ENCODE measurements around the gene ADCY9.
"Not testable (repeated sequence)": the region's sequence is repeated elsewhere in the genome, so short reads cannot be mapped to it uniquely, and the experiment has no call there.

ADCY9 gene

DNA sequence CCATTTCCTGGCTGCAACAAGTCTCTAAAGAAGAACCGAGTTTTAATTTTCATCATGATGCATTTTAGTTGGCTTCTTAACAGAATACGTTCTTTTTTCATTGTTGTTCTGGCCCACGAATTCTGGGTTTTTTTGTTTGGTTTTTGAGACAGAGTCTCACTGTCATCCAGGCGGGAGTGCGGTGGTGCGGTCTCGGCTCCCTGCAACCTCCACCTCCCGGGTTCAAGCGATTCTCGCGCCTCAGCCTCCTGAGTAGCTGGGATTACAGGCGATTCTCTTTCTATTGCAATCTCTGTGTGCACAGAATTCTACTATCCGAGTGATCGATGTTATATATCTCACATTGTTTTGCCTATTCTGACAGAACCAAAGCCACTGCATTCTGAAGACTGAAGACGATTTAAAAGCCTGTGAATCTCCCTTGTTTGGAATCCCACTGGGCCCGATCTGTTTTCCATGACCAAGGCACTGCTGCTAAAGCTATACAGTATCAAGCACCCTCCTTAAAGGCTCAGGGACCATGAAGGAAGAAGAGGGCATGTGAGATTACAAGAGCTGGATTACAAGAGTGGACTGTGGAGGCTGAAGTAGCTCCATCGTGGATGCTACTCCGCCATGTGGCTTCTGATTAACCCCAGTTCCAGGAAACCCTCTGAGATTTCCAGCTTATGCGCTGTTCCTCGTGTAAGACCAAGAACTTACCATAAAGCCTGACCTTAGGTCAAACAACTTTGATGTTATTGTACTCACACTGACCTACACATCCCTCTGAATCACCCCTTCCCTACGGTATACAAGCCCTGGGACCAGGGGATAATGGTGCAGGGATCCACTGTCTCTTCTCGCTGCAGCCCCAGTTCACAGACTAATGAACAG is 44.3 kb downstream of the ADCY9 start:
- in situ Hi-C loops (cut with HindIII; ENCODE audit: low sequenced_read_pairs) = no loop called here

DNA sequence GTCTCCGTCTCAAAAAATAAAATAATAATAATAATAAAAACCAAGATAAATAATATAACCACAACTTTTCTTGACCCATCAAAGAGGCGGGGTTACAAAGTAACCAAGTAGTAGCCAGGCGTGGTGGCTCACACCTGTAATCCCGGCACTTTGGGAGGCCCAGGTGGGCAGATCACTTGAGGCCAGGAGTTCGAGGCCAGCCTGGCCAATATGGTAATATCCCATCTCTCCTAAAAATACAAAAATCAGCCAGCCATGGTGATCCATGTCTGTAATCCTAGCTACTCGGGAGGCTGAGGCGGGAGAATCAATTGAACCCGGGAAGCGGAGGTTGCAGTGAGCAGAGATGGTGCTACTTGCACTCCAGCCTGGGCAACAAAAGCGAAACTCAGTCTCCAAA is 45.3 kb downstream of the ADCY9 start:
- in situ Hi-C loops (cut with HindIII; ENCODE audit: low sequenced_read_pairs) = no loop called here

DNA sequence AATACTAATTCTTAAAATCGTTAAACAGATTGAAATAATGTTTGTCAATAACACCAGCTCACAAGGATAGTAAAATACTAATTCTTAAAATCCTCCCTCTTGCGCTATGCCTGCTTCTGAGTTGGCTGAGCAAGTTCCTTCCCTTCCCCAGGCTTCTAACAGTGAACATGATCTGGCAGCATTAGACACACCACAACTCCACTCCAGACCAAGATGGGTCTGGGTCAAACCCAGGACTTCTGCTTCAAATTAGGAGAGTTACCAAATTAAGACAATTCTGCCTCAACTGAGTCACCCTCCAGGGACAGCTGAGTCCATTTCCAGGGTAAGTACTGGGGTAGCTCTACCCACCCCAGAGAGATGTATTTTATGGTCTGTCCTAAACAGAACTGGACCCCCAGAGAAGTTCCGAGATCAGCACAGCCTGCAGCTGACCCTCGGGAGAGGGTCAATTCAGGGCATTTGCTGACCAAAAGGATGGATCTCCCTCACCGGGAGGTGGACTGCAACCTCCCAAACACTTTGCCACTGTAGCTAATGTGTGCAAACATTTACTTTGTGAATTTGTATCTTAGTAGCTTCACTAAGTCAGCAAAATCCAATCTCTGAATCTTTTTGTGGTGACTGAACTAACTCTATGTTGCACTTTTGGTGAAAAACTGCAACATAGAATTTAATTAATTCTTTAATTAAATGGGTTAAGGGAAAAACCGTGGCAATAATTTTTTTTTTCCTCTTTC is 48.8 kb downstream of the ADCY9 start:
- in situ Hi-C loops (cut with HindIII; ENCODE audit: low sequenced_read_pairs) = no loop called here

DNA sequence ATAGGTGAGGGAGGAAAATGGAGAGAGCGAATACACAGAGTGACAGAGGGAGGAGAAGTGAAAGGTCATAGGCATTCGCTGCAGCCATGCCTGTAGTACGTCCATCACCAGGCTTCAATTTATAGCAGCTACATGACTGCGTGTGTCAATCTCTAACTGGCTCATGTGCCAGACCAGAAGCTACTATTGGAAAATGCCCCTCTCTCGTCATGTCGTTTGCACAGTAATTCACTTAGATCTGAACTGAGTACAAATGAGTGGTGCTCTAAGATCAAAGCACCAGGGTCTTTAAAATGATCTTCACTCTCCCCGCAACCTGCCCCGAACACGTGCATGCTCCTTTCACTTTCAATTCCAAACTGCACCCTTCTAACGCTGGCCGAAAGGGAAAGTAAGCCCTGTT is 51.3 kb downstream of the ADCY9 start:
- in situ Hi-C loops (cut with HindIII; ENCODE audit: low sequenced_read_pairs) = no loop called here

DNA sequence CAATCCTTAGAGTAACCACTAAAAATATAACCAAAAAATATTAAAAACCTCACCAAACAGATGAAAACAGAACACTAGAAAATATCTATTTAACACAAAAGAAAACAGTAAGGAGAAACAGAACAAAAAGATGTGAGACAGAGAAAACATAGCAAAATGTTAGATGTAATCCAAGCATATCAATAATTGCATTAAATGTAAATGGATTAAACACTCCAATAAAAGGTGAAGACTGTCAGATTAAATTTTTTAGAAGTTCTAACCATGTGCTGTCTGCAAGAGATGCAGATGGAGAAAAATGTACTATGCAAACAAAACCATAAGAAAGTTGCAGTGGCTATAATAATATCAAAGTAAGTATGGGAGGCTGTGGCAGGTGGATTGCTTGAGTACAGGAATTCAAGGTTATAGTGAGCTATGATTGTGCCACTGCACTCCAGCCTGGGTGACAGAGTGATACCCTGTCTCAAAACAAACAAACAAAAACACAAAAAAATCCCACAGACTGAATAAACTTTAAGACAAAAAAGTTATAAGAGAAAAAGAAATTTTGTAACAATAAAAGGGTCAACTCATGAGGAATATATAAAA is 53.9 kb downstream of the ADCY9 start:
- in situ Hi-C loops (cut with HindIII; ENCODE audit: low sequenced_read_pairs) = no loop called here

DNA sequence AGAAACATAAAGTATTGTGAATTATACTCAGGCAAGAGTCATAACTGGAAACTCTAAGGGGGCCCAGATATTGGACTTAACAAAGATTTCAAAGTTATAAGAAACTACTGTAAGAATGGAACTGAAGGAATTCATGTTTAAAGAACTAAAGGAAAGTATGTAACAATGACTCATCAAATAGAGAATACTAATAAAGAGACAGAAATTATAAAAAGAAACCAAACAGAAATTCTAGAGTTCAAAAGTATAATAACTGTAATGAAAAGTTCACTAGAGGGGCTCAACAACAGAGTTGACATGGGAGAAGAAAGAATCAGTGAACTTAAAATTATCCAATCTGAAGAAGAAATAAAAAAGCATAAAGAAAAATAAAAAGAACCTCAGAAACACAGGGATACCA is 55.4 kb downstream of the ADCY9 start:
- in situ Hi-C loops (cut with HindIII; ENCODE audit: low sequenced_read_pairs) = no loop called here

DNA sequence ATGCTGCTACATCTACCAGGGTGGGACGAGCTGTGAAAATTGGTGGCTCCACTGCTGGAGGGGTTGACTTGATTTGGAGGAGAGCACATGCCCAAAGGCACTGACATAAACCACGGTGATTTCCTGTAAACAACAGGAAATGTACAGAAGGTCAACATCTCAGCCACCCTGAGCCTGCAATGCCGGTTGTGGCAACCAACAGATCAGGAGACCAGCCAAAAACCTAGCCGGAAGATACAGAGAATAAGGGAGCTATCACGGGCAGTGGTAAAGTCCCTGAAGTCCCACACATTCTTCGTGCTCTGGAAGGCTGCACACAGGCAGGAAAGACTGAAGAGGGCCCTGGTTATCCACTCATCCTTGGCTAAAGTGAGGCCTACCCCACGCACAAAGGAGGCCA is 56.2 kb downstream of the ADCY9 start:
- in situ Hi-C loops (cut with HindIII; ENCODE audit: low sequenced_read_pairs) = no loop called here

DNA sequence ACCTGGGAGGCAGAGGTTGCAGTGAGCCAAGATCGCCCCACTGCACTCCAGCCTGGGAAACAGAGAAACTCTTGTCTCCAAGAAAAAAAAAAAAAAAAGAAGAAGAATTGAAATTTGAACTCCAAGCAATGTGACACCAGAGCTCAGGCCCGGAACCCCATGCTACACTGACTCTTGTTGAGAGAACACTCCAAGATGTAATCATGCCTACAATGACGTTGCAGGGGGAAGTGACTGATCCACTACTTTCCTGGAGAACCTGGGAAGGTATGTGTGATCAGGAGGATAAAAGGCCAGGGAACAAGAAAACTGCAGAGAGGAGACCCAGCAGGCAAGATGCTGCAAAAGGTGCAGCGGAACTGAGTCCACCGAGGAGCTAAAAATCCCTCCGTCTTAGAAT is 57.9 kb downstream of the ADCY9 start:
- in situ Hi-C loops (cut with HindIII; ENCODE audit: low sequenced_read_pairs) = no loop called here

DNA sequence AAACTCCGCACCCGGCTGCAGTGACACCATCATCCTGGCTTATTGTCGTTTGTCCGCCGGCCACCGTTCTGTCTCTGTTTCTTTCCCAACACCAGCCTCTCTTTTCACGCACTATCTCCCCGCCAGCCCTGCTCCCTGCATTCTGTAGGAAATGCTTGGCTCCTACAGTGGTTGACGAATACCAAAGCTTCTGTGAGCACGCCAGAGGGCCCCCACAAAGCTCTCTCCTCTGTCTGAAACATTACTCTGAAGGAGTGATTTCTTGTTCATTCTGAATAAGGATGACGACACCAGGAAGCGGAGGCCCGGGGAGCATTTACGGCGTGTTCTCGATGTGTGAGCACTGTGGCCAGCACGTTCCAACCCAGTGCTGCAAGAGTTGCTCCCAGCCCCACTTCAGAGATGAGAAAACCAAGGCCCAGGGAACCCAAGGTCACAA is 58.8 kb downstream of the ADCY9 start:
- in situ Hi-C loops (cut with HindIII; ENCODE audit: low sequenced_read_pairs) = no loop called here

DNA sequence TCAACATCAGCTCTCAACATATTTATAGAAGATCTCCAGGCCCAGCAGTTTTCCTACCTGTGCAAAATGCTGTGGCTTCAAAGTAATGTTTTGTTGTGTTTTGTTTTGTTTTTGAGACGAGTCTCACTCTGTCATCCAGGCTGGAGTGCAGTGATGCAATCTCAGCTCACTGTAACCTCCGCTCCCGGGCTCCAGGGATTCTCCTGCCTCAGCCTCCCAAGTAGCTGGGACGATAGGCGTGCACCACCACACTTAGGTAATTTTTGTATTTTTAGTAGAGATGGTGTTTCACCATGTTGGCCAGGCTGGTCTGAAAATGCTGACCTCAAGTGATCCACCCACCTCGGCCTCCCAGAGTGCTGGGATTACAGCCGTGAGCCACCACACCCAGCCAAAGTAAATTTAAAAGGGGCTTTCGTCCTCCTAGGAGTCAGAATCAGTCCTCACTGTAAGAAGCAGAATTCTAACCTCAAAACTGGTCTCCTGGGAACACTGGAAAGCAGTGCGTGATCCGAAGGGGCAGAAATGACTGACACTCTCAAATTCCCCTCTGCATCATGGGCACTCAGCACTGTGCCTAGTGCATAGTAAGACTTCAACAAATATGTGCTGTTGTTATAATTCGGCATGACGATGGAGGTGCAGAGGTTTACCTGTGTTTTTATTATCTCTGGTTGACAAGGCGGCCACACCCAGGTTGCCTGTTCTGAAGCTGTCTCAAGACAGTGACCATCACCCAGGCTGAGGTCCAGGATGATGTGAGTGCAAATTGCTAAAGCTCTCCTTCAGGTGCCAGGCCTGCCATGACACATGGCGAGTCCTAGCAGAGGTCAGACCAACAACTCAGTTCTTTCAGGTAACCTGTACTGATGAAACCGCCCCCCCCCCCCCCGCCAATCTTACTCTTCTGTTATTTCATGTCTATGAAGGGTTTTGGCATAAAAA is 59.8 kb downstream of the ADCY9 start:
- in situ Hi-C loops (cut with HindIII; ENCODE audit: low sequenced_read_pairs) = no loop called here

DNA sequence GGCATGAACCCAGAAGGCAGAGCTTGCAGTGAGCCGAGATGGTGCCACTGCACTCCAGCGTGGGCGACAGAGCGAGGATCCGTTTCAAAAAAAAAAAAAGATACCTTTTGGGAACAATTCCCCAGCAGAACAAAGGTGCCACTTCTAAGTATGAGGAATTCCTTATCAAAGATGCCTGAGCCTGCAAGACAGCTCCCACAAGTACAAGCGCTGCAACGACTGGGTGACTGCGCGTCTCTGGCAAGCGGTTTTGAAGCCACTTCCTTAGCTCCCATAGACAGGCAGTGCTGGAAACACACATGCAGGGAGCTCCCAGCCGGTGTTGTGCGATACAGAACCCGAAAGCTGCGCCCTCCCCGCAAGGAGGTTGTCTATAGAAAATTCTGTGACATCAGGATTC is 60.5 kb downstream of the ADCY9 start:
- in situ Hi-C loops (cut with HindIII; ENCODE audit: low sequenced_read_pairs) = no loop called here

DNA sequence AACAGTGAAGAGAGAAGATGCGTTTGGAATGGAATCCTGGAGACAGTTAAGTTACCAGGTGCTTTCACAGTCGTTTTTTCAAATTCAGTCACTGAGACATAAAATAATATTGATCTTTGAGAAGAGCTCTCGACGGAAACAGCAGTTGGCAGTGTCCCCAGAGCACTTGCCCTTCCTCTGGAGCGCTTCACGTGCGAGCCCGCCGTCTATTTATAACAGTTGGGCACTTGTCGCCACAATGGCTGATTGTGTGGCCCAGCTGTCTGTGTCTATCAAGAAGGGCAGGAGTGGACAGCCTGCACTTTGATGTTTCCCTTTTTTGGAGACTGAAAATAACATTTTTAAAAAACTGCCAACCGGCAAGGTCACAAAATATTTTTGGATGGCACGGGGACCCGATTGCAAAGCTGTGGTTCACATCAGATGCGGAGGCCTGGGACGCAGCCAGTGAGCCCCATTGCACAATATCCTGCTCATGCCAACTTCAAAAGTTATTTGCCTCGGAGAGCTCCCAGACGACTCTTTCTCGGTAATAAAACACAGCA is 62.9 kb downstream of the ADCY9 start:
- in situ Hi-C loops (cut with HindIII; ENCODE audit: low sequenced_read_pairs) = no loop called here

DNA sequence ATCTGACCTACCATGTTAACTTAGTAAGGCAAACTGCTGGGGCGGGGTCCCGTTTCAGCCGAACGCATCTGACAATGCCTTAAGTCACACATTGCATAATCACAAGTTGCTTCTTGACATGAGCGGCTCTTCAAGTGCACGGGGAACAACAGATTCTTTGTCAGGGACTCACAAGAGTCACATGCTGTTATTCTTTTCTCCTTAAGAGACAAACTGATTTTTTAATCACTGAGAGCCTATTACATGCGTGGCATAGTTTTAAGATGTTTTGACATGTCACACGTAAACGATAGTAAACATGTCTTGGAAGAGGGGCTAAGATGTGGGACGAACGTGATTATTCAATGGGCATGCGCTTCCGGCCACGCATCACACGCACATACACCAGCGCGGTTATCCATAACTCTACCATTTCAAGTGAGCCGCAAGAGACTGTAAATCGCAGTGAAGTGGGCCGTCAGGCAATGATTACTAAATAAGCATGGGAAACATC is 63.4 kb downstream of the ADCY9 start:
- in situ Hi-C loops (cut with HindIII; ENCODE audit: low sequenced_read_pairs) = no loop called here

DNA sequence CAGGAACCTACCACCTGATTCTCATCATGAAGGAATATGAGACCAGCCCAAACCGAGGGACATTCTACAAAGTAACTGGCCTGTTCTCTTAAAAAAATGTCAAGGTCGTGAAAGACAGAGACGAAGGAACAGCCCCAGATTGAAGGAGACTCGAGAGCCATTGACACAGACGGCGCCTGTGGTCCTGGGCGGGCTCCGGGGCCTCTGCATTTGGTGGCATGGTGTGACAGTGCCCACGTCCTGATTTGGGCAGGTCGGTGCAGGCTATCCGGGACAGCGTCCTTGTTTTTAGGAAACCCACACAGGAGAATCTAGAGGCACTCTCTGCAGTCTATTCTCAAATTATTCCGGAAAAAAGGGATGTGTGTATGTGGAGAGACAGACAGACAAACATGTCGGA is 64.1 kb downstream of the ADCY9 start:
- in situ Hi-C loops (cut with HindIII; ENCODE audit: low sequenced_read_pairs) = no loop called here

DNA sequence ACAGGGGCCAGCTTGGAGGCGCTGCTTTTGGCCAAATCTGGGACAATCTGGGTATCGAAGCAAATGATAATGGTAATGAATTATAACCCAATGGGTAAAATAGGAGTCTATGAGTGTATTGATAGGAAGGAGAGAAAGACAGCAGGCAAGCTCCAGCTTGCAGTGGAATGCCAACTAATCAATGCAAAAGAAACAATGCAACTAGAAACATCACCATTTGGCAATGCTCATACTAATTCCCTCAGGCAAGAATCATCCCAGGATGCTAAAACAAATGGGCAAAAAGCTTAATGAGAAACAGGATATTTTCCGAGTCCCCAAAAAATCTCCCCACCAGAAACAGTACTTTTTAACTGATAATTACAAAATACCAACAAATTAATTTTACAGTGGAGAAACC is 64.7 kb downstream of the ADCY9 start:
- in situ Hi-C loops (cut with HindIII; ENCODE audit: low sequenced_read_pairs) = no loop called here

DNA sequence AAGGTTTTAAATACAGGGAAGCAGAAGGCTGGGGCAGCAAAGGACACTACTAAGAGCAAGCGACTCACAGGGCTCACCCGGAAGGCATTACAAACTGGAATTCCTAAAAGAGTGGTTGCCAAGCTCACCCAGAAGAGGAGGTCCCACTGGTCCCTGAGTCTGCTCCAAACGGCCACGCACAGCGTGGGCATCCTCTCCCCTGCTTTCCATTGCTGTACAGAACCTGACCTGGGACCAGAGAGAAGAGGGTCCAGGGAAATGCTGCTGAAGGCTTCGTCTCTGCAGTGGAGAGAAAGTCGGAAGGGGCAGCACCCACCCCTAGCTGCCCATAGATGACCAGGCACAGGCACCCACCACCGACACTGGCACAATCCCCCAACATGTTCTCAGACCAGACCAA is 67.2 kb downstream of the ADCY9 start:
- in situ Hi-C loops (cut with HindIII; ENCODE audit: low sequenced_read_pairs) = no loop called here

DNA sequence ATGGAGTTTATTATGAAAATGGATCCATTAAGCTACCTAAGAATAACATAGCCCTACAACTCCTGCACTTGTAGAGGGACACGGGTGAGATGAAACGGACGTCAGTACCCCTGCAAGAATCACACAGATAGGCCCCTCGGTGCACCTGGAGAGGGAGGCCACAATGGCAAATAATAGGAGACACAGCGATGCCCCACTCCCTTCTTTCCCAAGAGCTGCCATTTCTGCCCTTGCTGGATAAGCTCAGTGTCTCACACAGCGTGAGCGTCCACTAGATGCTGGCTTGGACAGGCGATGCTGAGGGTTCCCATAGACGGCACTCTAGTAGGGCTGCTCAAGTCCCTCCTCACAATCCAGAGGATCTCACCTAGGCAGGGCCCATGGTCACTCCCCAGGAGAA is 67.8 kb downstream of the ADCY9 start:
- in situ Hi-C loops (cut with HindIII; ENCODE audit: low sequenced_read_pairs) = no loop called here

DNA sequence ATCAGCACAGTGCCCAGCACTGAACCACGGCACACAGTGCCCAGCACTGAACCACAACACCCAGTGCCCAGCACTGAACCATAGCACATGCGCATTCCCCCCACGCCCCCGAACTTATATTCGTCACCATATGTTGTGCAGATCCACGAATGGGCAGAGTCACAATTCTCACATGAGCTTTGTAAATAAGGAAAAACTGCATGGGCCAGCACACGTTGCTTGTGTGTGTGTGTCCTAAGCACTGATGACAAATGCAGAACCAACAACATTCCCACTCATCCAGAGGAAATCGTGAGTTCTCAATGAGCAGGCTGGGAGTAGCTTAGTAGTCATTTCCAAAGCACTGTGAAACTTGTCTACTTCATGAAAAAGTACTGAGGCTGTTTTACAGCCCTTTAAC is 70.0 kb downstream of the ADCY9 start:
- in situ Hi-C loops (cut with HindIII; ENCODE audit: low sequenced_read_pairs) = no loop called here

DNA sequence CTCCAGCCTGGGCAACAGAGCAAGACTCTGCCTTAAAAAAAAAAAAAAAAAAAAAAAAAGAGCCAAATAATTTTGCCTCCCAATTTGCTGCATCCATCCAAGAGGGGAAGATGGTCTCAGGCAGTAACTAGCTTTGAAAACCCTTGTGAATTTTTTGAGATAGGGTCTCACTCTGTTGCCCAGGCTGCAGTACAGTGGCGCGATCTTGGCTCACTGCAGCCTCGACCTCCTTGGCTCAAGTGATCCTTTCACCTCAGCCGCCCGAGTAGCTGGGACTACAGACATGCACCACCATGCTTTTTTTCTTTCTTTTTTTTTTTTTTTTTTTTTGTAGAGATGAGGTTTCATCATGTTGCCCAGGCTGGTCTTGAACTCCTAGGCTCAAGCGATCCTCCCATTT is 70.7 kb downstream of the ADCY9 start:
- in situ Hi-C loops (cut with HindIII; ENCODE audit: low sequenced_read_pairs) = not testable (repeated sequence)

DNA sequence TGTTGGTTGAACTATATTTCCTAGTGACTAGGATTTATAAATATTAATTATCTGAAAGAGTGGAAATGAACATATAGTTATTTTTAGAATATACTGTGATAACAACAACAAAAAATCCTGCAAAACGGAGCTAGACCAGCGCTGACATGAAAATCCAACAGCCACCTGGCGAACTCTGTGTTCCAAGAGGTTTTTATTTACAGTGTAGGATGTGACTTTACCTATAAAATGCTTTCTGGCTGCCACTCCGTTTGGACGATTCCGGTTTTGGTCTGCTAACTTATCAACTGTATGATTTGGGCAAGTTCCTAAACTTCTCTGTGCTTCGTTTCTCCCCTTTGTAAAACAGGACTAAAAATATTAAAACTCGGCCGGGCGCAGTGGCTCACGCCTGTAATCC is 73.7 kb downstream of the ADCY9 start:
- in situ Hi-C loops (cut with HindIII; ENCODE audit: low sequenced_read_pairs) = no loop called here
